RPMI8226 (cell line): ENCODE measurements around the gene ABCB8.

Experiments
- DNase-seq: peaks from one replicate; pipeline ENCODE4 v3.0.0-alpha.2; 2015

Gene ABCB8

DNA sequence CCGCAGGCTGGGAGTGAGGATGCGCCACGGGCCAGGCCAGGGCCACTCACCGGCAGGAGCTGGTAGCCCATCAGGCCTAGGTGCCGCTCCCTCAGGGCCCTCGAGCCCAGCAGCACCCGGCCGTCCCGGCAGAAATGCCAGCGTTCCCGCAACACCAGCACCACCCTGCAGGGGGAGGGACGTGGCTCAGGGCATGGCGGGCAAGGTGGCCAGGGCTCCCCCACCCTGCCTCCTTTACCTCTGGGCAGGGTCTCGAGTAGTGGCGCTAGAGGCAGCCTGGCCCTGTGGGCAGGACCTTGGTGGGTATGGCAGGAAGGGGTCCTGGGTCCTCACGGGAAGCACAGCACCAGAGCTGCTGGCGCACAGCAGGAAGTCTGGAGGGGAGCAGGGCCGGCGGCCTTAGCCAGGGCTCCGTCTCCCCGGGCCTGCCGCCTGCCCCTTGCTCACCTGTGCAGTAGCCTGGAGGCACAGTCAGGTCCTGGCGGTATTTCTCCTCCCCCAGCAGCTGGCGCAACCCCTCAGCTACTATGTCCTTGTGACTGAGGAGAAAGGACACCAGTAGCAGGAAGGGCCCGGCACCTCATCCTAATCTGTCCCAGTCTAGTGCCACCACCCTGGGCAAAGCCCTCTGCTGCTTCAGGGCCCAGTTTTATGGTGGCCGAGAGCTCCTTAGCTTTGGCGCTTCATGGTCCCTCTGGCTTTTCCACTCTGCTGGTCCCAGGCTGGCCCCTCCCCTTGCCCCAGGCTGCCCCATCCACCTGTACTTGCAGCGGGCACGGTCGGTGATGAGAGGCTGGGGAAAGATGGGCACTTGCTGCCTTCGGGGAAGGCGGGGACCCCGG lies 48.8 kb downstream of the ABCB8 start:
- peak; percentile 35 for DNase-seq

DNA sequence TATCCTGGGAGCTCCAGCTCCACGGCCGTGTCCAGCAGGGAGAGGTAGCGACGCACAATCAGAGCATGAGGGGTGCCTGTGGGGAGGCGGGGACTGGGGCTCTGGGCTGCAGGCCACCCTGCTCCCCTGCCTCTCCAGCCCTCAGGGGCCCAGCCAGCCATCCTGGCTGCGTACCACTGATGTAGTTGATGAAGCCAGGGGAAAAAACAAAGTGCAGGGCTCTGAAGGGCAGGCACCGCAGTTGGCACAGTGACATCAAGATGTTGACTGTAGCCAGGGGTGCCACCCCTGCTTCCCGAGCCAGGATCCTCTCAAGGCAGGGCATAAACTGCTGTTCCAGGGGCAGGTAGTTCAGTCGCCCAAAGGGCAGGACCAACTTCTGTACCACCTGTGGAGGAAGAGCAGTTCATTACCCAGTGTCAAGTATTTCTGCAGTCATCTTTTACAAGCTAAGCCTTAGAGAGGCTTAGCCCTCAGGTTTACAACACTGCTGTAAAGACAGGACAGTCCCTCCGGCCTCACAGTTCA lies 49.5 kb downstream of the ABCB8 start:
- DNase-seq, result no peak

DNA sequence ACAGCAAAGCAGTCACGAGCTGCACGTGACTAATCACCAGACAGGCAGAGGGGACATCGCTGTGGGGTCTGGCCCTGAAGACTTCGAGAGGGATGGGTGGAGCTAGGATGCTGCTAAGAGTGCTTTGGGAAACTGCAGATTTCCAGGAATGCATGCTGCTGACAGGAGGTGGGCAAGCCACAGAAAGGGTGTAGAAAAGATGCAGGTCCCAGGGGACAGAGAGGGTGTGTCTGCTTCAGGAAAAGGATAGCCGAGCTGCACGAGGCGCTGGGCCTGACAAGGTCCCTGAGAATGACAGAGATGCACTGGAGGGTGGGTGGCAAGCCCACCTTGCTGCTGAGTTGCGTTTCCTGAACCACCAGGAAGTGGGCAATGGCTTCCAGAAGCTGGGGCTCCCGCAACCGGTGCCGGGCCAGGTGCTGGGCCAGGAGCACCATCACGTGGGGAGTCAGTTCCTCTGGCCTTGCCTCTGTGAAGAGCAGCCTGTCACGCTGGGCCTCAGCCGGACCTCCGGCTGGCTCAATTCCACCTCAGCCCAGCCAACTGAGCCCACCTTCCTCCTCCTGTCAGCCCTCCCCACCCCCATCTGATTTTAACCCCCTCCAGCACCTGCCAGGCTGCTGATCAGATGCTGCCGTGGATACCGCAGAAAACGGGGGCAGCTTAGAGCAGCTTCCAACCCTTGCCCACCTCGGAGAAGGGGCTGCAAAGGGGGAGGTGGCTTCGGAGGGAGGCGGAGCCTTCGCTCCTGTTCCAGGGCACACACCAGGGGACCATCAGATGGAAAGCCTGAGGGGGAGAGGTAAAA lies 50.2 kb downstream of the ABCB8 start:
- no peak for DNase-seq

DNA sequence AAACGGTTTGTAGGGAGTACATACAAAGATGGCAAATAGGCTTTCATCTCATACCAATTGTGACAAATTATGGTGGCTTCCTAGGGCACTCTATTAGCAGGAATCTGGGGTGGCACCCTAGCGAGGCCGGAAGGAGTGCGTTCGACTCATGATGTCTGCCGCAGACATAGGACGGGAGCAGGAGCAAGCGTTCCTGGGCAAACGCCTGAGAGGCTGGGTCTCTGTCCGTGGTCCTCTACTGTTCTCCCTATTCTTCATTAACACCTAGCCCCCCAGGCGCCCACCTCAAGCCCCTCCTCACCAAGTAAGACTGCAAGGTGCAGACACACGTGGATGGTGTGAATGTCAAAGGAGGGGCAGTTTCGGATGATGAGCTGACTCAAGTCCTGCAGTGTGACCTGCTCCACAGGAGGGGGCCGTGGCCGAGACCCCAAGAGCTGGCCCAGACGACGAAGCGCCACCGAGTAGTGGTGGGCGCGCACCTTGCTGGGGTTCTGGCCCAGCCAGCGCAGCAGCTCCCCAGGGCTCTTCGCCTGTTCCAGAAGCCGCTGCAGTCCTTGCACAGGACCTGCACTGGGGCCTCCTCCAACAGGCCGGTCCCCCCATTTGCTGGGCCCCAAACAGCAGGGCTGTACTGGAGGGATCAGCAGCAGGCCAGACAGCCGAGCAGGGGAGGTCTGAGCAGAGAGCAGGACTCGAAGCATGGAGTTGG lies 51.1 kb downstream of the ABCB8 start:
- DNase-seq, result no peak

DNA sequence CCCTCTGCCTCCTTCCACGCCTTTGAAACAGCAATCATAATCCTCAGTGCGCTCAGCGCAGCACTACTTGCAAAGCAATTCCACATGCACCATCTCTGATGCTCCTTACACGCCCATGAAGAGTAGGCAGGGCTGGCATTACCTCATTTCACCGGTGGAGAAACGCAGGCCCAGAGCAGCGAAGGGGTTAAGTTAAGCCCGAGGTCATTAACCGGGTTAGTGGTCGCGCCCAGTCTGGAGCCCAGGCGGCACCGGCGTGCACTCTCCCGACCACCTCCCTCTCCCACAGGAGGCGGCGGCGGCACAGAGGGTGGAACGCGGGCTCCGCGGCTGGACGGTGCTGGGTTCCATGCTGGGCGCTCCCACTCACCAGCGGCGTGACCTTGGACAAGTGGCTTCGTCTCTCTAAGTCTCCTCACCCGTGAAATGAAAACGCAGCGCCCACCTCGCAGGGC lies 51.8 kb downstream of the ABCB8 start:
- DNase-seq, result peak; percentile 22

DNA sequence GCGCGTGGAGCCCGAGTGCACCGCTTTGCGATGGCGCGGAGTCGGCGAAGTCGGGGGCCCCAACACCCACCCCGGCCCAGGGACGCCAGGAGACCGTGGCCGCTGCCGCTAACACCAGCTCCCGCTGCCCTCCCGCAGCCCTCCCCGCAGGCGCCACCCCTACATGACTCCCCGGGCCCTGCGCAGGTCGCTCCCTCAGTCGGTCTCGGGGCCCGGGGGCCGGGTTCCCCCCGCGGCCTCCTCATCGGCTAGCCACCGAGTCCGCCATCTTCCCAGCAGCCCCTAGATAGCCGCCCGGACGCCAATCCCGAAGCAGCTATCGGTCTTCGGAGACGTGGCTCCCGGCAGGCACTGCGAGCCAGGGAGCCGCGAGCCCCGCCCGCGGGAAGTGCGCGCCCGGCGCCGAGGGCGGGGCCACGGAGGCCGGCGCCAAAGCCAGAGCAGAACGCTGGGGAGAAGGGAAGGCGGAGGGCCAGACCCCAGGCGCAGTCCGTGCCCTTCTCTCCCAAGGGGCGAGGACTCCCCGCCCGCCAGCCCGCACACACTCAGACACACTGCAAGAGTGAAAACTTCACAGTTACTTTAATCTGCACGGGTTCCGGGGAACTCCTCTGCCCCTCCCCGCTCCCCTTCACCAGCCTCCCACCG lies 52.4 kb downstream of the ABCB8 start, which contains the start of gene FASTK:
Gene FASTK, minus strand, starts transcription at position 288 of the 648 bp plus-strand sequence. Its CDS starts 43 bp downstream, at position 245.
- DNase-seq, result peak; percentile 95

DNA sequence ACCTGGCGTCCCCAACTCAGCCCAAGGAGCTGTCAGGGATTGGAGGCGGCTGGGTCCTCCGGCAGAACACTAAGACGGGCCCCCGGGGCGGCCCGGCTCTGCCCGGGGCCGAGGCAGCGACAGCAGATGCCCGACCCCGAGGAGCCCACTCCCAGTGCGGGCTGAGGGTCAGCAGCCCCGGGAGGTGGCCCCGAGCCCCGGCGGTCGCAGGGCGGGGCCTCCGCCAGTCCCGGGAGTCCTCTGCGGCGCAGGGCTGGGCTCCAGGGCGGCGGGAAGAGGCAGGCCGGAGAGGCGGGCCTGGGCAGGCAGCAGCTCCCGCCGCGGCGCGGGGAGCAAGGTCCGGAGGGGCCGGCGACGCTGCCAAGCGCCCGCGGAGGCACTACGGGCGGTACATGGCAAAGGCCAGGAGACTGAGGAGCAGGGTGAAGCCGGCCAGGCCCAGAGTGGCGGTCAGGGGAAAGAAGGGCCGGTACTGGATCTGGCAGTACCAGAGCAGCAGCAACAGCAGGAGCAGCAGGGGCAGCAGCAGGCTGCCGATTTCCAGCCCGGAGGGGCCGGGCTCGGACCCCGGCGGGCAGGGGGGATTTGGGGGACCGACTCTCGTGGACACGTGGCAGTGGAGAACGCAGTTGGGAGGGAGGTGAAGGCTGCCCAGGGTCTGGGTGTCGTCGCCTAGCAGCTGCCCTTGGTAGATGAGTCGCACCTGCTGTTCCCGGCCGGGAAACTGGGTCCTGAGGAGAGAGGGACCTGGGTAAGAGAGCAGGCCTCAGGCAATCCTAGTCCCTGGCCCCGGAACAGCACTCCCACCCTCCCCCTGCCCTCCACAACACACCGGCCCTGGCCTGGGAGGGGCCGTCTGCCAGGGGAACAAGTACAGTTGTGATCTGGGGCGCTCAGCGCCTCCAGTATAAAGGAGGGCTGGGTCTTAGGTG lies 53.2 kb downstream of the ABCB8 start:
- no peak for DNase-seq

DNA sequence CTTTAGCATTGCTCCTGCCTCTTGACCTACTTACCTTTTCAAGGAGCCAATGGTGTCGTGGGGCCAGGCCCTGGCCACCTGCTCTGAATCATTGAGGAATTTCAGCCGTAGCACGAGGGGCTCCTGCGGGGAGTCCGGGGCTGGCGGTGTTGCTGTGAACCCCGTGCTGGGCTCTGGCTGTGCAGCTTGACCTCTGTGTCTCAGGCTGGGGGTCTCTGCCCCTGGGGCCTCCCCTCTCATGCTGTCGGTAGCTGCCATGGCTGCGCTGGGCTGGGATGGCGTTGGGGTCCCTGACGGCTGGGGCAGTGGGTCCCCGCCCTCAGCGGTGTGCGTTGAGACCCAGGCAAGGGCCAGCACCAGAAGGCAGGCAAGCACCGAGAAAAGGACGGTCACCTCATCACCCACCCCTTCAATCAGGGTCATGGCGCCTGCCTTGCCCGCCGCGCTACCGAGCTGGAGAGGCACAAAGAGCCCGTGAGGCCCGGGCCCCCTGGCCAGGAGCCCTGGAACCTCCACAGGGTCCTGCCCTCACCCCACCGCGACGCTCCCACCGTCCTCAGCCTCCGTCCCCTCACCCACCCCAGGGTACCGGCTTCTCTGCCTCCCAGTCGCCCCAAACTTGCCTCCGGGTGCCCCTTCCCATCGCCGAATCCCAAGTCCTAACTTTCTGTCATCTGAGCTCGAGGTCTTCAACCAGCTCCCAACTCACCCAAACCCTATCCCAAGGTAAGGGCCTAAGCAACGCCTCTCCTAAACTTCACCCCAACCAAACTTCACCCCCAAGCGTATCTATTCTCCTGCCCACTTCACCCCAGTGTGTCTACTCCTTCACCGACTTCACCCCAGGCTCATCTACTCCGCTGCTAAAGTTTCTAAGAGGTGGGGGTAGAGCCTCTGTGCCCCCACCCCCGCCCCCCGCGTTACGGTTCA lies 54.2 kb downstream of the ABCB8 start:
- no peak for DNase-seq

DNA sequence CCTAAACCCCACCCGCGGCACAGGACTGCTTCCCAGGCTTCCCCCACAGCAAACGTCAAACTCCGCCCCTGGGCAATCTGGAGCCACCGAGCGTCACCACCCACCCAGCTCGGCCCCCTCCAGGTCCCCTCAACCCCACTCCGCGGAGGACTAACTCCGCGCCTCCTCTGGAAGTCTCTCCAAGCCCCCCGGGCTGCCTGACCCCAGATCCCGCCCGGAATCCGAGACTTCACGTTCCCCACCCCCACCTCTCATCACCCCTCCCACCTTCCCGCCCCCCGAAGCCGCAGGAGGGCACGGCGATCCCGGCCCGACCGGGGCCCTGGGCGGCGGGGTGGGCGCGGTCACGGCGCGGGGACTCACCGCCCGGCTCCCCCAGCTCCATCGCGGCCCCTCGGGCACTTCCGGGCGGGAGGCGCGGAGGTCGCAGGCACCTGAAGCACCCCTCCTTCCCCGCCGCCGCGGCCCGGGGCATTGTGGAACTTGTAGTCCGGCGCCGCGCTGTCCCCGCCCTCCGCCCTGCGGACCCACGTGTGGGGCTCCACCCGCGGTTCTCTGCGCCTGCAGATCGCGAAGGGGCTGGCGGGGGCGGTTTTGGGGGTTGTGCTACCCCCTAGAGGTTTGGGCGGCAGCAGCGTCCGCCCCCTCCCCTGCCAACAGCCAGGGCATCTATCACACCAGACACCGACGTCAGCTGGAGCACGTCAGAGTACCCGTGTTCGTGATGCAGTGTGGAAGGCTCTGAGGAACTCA lies 55.0 kb downstream of the ABCB8 start, which contains the start of gene TMUB1:
Gene TMUB1, minus strand, starts transcription at position 423 of the 753 bp plus-strand sequence. CDS start 930 bp downstream, outside the sequence.
- peak; percentile 87 for DNase-seq

DNA sequence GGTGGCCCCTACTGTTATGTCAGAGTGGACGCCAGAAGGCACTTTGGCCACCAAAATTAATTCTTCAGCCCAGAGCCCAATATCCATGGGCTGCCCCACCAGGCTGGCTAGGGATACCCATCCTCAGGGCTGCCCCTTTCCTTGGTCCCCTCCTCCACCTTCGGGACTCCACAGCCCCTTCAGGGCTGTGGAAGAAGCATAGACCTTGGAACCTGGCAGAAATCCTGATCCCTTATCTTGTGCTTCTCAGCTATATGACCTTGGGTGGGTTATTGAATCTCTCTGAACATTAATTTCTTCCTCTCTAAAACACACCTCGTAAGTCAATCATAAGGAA lies 55.5 kb downstream of the ABCB8 start:
- no peak for DNase-seq

DNA sequence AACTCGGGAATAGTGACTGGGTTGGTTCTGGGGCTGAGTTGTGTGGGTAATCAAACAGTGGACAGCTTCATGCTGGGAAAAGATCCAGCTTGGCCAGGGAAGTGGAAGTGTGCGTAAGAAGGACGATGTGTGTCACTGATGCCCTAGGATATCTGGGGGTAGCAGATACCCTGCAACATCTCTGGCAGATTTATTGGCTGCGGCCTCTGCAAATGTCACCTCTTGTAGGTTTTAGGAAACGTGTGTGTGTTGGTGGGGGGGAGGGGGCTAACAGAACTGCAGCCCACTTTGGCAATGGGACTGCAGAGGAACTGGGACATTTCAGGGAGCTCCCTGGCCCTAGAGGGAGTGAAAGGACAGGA lies 57.1 kb downstream of the ABCB8 start:
- DNase-seq, result no peak

DNA sequence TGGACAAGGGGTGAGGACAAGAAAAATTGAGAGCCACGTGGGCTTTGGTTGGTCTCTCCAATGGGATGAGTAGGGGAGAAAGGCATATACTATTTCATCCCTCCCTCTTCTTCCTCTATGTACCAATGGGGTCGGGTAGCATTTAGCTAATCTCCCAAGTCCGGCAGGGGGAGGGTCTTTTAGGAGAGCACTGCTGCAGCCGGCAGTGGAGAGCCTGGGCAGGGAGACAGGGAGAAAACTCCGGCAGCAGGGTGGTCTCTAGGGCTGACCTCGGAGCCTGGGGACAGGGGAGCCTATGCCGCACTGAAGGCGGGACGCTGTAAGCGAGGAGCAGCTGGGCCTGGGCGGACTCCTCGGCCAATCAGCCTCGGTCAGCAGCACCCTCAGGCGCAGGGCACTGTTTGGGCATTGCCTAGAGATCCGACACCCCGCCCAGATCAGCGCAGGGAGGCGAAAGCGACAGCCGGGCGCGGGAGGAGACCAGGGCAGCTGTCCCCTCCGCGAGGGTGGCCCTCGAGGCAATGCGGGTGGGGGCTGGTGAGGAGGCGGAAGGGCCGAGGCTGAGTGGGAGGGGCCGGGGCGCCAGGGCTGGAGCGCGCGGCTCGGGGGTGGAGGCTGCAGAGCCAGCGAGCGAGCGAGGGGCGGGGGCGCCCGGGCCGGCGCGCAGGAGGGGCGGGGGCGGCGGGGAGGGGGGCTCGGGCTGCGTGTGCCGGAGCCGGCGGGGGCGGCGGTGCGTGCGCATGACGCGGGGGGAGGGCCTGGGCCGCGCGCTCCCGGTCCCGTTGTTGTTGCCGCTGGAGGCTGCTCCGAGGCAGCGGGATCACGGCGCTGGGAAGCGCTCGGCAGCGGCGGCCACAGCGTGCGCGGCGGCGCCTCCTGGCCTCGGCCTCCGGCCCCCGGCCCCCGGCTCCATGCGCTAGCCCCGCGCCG lies 57.7 kb downstream of the ABCB8 start, which contains the start of gene AGAP3:
Gene AGAP3, plus strand, starts transcription at position 785 of the 930 bp plus-strand sequence. CDS start 267 bp downstream, outside the sequence.
- peak; percentile 90 for DNase-seq

DNA sequence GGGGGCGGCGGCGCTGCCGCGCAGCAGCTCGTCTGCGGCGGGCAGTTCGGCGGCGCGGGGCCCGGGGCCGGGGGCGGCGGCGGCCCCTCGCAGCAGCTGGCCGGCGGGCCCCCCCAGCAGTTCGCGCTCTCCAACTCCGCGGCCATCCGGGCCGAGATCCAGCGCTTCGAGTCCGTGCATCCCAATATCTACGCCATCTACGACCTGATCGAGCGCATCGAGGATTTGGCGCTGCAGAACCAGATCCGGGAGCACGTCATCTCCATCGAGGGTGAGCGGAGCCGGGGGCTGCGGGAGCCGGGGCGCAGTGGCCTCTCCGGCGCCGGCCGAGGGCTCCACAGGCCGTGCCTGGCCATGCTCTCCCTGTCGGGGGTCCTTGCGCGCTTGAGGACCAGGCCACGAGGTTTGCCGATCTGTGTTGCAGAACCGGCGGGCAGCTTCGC lies 58.6 kb downstream of the ABCB8 start:
- peak; percentile 56 for DNase-seq

DNA sequence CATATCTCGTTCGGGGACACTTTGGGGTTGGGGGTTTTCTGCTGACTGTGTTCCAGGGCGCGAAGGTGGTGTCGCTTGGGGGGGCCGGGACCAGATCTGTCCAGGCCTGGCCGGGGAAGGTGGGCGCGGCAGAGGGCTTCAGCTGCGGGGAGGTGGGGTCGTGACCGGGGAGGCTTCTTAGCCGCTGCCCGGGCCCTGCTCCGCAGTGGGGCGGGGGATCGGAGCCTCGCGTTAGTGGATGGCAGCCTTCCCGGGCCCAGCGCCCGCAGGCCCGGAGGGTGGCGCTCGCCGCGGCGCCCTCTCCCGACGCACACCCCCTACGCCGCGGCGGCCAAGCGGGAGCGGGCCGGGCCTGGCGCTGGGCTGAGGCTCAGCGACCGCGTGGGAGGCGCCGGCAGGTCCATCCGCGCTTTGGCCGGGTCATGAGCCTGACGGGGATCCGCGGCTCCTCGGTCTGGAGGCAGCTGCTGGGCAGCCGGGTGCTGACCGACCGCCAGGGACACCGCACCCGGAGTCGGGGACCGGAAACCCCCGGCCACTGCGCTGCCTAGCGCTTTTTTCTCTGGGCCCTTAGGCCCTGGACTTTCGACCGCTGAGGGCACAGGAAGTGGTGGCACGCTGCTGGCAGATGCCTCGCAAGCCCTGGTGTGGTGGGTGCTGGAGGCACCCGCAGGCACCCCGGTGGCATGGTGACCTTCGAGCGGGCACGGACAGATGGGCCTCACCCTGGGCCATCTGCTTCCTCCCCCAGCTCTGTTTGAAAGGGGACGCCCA lies 59.2 kb downstream of the ABCB8 start:
- DNase-seq, result peak; percentile 82

DNA sequence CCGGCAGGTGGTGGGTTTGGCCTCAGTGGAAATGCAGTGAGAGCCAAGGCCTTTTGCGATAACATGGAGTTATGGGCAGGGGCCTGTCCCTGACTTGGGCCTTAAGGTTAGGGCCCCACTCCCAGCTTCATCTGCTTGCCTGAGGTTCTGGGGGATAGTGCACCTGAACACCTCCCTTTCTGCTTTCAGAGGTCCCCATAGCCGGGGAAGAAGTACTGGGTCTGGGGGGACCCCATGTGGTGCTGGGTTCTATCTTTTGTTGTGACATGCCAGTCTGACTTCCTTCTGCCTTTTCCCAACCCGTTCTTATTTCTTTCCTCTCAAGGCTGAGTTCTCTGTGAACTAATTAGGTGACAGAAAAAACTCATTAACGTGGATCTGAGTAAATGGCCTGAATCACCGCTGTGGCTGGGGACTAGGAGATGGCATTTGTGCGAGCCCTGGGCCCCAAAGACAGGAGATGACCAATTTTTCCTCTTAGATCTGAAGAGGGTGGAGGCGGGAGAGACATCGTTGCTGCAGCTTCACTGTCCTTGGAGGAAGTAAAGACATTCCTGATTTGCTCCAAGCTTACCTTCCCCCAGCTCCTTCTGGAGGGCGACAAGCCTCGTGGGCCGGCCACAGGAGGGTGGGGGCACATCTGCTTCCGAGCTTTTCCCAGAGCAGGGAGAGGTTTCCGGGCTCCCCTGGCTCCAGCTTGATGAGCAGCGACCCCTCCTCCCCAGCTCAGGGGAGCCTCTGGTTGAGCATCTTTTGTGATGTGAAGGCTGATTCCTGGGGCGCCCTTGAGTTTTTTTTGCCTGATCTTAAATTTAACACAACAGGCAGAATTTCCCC lies 60.0 kb downstream of the ABCB8 start:
- peak; percentile 20 for DNase-seq
